D341Med (cell line): ENCODE results near the gene ZNF268.
"Not testable (repeated sequence)": the region's sequence is repeated elsewhere in the genome, so short reads cannot be mapped to it uniquely, and the experiment has no call there.

Experiments
- DNase-seq: peaks from one replicate; pipeline ENCODE4 v3.0.0; 2012; ENCODE audit warnings: low spot score

ZNF268 gene

DNA sequence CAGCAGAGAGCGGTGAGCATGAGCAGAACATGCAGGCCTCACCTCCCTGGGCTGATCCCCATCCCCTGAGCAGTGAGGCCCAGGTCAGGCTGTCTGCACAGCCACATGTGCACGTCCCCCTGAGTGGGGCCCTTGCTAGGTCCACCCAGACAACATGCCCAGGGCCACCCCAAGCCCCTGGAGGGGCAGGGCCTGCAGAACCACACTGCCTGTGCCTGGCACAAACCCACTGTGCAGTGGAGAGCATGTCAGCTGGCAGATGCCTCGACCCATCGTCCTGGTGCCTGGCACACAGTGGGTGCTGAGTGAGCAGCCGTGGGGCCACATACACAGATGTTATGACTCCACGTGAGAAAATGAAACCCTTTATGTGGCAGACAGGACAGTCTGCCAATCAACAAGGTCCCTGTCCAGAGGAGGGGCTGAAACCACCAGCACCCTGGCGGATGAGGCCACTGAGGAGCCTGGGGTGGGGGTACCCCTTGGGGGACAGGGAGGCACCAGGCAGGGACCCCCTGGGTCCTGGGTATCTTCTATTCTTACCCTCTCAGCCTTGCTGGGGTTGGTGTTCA lies 46.1 kb downstream of the ZNF268 start:
- peak; percentile 15 for DNase-seq

DNA sequence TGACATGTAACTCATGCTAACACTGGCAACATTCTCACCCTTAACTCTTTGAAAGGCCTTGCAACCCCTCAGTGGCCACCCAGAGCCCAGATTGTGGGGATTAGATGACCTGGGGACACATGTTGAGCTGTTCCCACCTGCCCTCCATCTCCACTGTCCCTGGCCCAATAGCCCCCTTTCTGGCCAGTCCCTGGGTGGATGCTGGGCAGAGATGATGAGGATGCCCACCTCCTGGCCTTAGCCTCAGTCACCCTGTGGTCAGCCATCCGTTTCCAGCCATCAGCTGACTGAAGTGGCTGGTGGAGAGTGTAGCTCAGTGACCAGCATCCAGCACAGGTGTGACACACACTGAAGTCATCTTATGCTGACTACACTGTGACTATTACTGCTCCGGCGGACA lies 49.7 kb downstream of the ZNF268 start:
- DNase-seq: peak; percentile 8

GRCh38 chr12:133233006-133233405 lies 51.7 kb downstream of the ZNF268 start:
- peak; percentile 14 for DNase-seq

DNA sequence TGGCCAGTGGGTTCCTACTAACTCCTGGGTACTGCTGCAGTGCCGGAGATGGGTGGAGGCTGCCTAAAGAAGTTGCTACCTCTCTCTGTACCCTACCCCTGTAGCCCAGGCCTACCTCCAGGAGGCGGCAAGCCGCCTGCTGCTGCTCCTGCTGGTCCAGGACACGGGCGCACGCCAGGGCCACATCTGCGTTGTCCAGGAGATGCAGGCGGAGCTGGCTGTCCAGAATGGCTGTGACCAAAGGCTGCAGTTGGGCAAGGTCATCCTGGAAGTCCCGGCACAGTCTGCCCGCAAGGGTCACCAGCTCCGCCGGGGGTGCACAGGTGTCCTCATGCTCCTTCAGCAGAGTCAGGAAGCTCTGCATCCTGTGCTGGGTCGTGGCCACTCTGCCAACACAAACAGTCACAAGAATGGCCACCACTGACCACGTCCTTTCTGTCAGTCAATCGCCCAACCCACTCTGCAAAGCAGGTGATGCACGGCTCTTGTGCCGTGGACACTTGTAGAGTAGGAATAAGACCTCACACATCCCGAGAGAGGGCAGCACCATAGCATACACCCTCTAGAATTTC lies 52.8 kb downstream of the ZNF268 start:
- peak; percentile 20 for DNase-seq

DNA sequence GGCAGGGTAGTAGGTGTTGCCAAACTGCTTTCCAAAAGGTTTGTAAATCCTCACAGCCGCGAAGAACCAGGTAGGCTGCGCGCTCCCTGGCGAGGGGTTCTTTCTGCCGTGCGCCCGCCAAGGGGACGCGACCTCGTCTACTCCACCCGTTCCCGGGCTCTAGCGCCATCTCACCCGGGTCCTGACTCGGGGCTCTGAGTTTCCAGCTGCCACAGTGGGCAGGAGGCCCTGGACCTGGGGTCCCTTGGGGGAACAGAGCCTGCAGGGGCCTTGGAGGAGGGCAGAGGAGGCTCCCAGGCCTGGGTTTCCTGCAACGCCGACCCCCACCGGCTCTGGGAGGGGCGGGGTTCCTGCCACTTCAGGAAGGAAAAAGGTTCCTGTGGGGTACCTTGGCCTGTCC lies 53.7 kb downstream of the ZNF268 start:
- peak; percentile 26 for DNase-seq

DNA sequence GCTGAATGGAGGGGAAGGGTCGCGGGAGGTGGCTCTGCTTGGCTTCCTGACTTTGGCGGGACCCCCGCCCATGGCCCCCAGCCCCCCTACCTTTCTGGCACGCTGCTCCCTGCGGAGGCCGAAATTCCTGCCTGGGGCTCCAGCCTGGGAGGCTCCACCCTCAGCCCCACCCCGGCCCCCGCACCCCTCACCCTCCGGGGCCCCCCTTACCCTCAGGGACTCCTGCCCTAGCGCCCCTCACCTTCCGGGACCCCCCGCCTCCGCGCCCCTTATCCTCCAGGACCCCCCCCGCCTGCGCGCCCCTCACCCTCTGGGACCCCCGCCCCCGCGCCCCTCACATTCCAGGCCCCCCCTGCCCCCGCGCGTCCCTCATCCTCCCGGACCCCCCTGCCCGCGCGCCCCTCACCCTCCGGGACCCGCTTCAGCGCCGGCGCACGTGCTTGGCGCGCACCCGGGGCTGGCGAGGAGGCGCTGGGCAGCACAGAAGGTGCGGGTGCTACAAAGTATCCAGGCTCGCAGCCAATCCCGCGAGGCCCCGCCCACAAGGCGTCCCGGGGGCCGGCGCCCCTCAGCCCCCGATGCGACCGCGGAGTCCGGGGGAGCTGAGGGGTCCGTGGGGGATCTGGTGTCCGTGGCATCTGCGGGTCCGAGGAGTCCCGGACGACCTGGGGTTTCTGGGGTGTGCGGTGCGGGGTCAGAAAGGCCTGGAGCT lies 54.3 kb downstream of the ZNF268 start, which contains the start of gene ANHX:
Gene ANHX, minus strand, starts transcription at position 477 of the 712 bp plus-strand sequence. CDS start 1,521 bp downstream, outside the sequence.
- DNase-seq: peak; percentile 36

- no peak for DNase-seq
These were observed 54.8 kb downstream of the ZNF268 start for GRCh38 chr12:133236144-133236543.

DNA sequence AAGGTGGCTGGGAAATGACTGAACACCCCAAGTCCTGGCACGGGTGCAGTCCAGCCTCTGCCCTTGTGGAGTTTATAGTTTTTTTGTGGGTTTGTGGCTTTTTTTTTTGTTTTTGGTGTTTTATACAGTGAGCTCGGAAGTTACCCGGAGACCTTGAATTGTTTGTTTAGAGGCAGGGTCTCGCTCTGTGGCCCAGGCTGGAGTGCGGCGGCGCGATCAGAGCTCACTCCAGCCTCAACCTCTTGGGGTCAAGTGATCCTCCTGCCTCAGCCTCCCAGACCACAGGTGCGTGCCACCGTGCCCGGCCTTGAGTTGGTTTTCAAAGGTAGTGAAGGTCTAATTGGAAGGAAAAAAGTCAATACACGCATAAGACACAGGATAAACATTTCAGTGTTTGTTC lies 55.3 kb downstream of the ZNF268 start:
- DNase-seq: no peak

- DNase-seq: no peak
These were observed 70.4 kb downstream of the ZNF268 start for GRCh38 chr12:133251732-133252131.

GRCh38 chr12:133255833-133256232 lies 74.5 kb downstream of the ZNF268 start:
- not testable (repeated sequence) for DNase-seq

DNA sequence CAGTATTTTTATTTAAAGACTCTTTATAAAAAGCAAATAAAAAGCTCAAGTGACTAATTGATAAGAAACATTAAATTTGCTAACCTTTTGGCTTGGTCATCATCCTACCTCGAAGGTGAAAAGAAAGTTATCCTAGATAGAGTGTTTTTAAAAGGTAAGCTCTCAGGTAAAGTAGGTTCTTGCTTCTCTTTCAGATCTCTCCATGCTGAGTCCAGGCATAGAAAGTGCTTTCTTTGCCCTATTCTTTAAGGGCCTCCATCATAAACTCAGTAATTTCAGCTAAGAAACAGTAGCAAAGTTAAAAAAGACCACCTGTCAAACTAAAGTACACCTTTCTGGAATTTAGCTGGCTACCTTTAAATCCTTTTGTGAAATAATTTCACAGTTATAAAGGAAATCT lies 75.0 kb downstream of the ZNF268 start:
- no peak for DNase-seq

GRCh38 chr12:133264173-133264572 lies 82.9 kb downstream of the ZNF268 start:
- peak; percentile 4 for DNase-seq
